ENCODE results near the gene CENPX. TPM values are rescaled to one million over a fixed set of nuclear protein-coding genes. Genes with fewer than 3 reads are reported as not detected.

CENPX gene
- total and polyA plus RNA-seq, 2 of the 13 experiments (the other 11 are each of a cell fraction or from before 2014, with no cell fraction given) = 92.7 to 170 TPM

DNA sequence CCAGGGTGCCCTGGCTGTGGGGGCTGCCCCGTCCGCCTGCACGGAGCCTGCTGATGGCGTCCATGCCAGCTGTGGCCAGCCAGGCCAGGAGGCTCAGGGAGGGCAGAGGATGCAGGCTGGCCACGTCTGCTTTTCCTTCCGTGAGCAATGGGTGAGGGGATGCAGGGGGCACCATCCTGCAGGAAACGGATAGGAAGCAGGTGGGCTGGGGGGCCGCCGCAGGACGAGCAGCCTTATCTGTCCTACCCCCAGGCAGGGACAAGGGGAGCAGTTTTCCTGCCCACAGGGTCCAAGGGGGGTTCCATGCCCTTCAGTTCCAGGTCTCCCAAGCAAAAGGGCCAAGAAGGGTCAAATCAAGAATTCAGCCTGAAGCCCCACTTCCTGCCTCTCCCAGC lies 36.2 kb upstream of the CENPX start (continued):
- peak; percentile 78 for TF ChIP-seq AGO2 (optimal IDR thresholded peaks at IDR 0.05; ENCODE audit: low read depth, low read length)
- peak; percentile 36; the same call in 1 of the 2 replicates for TF ChIP-seq POLR2AphosphoS5 (IDR thresholded peaks at IDR 0.05; ENCODE audit: low read depth, low read length)
- TF ChIP-seq THAP9 (CRISPR knock-in tag; IDR thresholded peaks at IDR 0.05; ENCODE audit: borderline replicate concordance) = 0 out of 2 replicates have a peak, but pooled peaks have one; percentile 17
- no peak for TF ChIP-seq ERF (CRISPR knock-in tag; IDR thresholded peaks at IDR 0.05)
- TF ChIP-seq, protein P1, sequence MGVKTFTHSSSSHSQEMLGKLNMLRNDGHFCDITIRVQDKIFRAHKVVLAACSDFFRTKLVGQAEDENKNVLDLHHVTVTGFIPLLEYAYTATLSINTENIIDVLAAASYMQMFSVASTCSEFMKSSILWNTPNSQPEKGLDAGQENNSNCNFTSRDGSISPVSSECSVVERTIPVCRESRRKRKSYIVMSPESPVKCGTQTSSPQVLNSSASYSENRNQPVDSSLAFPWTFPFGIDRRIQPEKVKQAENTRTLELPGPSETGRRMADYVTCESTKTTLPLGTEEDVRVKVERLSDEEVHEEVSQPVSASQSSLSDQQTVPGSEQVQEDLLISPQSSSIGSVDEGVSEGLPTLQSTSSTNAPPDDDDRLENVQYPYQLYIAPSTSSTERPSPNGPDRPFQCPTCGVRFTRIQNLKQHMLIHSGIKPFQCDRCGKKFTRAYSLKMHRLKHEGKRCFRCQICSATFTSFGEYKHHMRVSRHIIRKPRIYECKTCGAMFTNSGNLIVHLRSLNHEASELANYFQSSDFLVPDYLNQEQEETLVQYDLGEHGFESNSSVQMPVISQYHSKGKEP (CRISPR knock-in tag; IDR thresholded peaks at IDR 0.05) = no peak
- TF ChIP-seq, protein P2, sequence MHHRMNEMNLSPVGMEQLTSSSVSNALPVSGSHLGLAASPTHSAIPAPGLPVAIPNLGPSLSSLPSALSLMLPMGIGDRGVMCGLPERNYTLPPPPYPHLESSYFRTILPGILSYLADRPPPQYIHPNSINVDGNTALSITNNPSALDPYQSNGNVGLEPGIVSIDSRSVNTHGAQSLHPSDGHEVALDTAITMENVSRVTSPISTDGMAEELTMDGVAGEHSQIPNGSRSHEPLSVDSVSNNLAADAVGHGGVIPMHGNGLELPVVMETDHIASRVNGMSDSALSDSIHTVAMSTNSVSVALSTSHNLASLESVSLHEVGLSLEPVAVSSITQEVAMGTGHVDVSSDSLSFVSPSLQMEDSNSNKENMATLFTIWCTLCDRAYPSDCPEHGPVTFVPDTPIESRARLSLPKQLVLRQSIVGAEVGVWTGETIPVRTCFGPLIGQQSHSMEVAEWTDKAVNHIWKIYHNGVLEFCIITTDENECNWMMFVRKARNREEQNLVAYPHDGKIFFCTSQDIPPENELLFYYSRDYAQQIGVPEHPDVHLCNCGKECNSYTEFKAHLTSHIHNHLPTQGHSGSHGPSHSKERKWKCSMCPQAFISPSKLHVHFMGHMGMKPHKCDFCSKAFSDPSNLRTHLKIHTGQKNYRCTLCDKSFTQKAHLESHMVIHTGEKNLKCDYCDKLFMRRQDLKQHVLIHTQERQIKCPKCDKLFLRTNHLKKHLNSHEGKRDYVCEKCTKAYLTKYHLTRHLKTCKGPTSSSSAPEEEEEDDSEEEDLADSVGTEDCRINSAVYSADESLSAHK (CRISPR knock-in tag; IDR thresholded peaks at IDR 0.05; ENCODE audit: borderline replicate concordance) = no peak
- no peak for TF ChIP-seq ZNF510 (CRISPR knock-in tag; IDR thresholded peaks at IDR 0.05; ENCODE audit: low read depth)

All from HepG2 (cell line).